ENCODE measurements around the gene ORAI1.

Gene ORAI1

GRCh38 chr12:121595520-121595919 is 30.8 kb upstream of the ORAI1 start:
- peaks cover 10% of the 10 kb centered on the region for H3K4me1 ChIP-seq
- H3K36me3 ChIP-seq (ENCODE audit: control insufficient read depth, insufficient read depth, low read length) = no peaks in the 10 kb centered on the region
- no peak for TF ChIP-seq CTCF (IDR thresholded peaks at IDR 0.05)
- H3K79me2 ChIP-seq = no peaks in the 10 kb centered on the region
- no peak overlapping the region for H3K27ac ChIP-seq
- H3K9ac ChIP-seq = no peak overlapping the region
- H3K4me2 ChIP-seq (ENCODE audit: low read length) = no peak overlapping the region
- no peaks in the 10 kb centered on the region for H3K27me3 ChIP-seq (ENCODE audit: control insufficient read depth, insufficient read depth, low read length)
- no peak overlapping the region for H3K4me3 ChIP-seq (ENCODE audit: low read depth, low read length)
- no peak overlapping the region for H2AFZ ChIP-seq
- no peaks in the 10 kb centered on the region for H3K9me3 ChIP-seq (ENCODE audit: control insufficient read depth, low read length)

DNA sequence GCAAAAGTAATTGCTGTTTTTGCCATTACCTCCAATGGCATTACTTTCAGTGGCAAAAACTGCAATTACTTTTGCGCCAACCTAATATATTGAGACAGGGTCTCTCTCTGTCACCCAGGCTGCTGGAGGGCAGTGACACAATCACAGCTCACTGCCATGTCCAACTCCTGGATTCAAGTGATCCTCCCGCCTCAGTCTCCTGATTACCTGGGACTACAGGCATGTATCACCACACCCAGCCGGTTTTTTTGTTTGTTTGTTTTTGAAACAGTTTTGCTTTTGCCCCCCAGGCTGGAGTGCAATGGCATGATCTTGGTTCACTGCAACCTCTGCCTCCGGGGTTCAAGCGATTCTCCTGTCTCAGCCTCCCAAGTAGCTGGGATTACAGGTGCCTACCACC is 29.8 kb upstream of the ORAI1 start:
- H3K27ac ChIP-seq = no peak overlapping the region
- H2AFZ ChIP-seq = no peak overlapping the region
- H3K9me3 ChIP-seq (ENCODE audit: control insufficient read depth, low read length) = no peaks in the 10 kb centered on the region
- no peak overlapping the region for H3K9ac ChIP-seq
- H3K27me3 ChIP-seq (ENCODE audit: control insufficient read depth, insufficient read depth, low read length) = no peaks in the 10 kb centered on the region
- H3K36me3 ChIP-seq (ENCODE audit: control insufficient read depth, insufficient read depth, low read length) = no peaks in the 10 kb centered on the region
- no peak overlapping the region for H3K4me2 ChIP-seq (ENCODE audit: low read length)
- TF ChIP-seq CTCF (IDR thresholded peaks at IDR 0.05) = no peak
- no peak overlapping the region for H3K4me3 ChIP-seq (ENCODE audit: low read depth, low read length)
- no peaks in the 10 kb centered on the region for H3K79me2 ChIP-seq
- H3K4me1 ChIP-seq = peaks cover 4% of the 10 kb centered on the region

DNA sequence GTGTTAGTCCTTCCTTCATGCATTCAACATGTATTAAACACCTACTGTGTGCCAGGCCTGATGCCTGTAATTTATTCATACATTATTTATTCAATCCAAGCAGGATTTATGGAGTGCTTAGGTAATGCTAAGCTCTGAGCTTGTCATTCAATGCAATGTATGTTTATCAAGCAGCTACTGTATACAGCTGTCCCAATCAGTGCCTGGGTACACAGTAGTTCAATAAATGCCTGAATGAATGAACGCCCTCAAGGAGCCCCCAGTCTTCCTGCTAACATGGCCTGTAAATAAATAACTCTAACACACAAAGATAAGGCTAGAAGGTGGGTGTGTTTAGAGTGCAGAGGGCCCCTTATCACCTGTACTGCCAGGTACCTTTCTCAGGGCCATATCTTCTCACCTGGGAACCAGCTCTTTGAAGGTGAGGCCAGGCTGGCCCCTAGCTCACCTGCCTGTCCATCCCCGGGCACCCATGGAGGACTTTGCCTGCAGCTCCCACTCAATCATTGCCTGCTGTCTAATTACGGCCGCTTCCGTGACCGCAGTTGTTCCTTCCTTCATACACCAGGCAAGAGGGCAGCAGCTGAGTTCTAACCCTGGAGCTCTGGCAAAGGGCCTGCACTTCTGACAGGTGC is 25.5 kb upstream of the ORAI1 start:
- H3K27ac ChIP-seq = no peak overlapping the region
- no peak overlapping the region for H3K9ac ChIP-seq
- no peak overlapping the region for H2AFZ ChIP-seq
- H3K79me2 ChIP-seq = no peaks in the 10 kb centered on the region
- H3K4me2 ChIP-seq (ENCODE audit: low read length) = no peak overlapping the region
- no peak for TF ChIP-seq CTCF (IDR thresholded peaks at IDR 0.05)
- H3K36me3 ChIP-seq (ENCODE audit: control insufficient read depth, insufficient read depth, low read length) = no peaks in the 10 kb centered on the region
- H3K27me3 ChIP-seq (ENCODE audit: control insufficient read depth, insufficient read depth, low read length) = no peaks in the 10 kb centered on the region
- H3K4me3 ChIP-seq (ENCODE audit: low read depth, low read length) = no peak overlapping the region
- no peaks in the 10 kb centered on the region for H3K9me3 ChIP-seq (ENCODE audit: control insufficient read depth, low read length)
- no peaks in the 10 kb centered on the region for H3K4me1 ChIP-seq

- H3K4me3 ChIP-seq (ENCODE audit: low read depth, low read length) = no peak overlapping the region
- H3K9ac ChIP-seq = no peak overlapping the region
- no peaks in the 10 kb centered on the region for H3K9me3 ChIP-seq (ENCODE audit: control insufficient read depth, low read length)
- no peaks in the 10 kb centered on the region for H3K27me3 ChIP-seq (ENCODE audit: control insufficient read depth, insufficient read depth, low read length)
- H3K4me1 ChIP-seq = no peaks in the 10 kb centered on the region
- H3K4me2 ChIP-seq (ENCODE audit: low read length) = no peak overlapping the region
- no peak overlapping the region for H3K27ac ChIP-seq
- no peak for TF ChIP-seq CTCF (IDR thresholded peaks at IDR 0.05)
- no peaks in the 10 kb centered on the region for H3K36me3 ChIP-seq (ENCODE audit: control insufficient read depth, insufficient read depth, low read length)
- no peak overlapping the region for H2AFZ ChIP-seq
- H3K79me2 ChIP-seq = no peaks in the 10 kb centered on the region
These were observed 23.6 kb upstream of the ORAI1 start for GRCh38 chr12:121602766-121603165.

- Histone ChIP-seq H3K27me3 (ENCODE audit: control insufficient read depth, insufficient read depth, low read length) (no peaks in the 10 kb centered on the region), H3K4me3 (ENCODE audit: low read depth, low read length) (no peak overlapping the region), H3K4me1 (no peaks in the 10 kb centered on the region), H3K36me3 (ENCODE audit: control insufficient read depth, insufficient read depth, low read length) (no peaks in the 10 kb centered on the region), H3K9me3 (ENCODE audit: control insufficient read depth, low read length) (no peaks in the 10 kb centered on the region), H3K4me2 (ENCODE audit: low read length) (no peak overlapping the region), H3K27ac (no peak overlapping the region), H2AFZ (no peak overlapping the region), H3K79me2 (no peaks in the 10 kb centered on the region), H3K9ac (no peak overlapping the region)
- TF ChIP-seq CTCF (IDR thresholded peaks at IDR 0.05) = no peak
These were observed 22.7 kb upstream of the ORAI1 start for GRCh38 chr12:121603581-121603980.

Measured in parathyroid adenoma (tissue), 2 donors.